Measurements from ENCODE around the gene SULT2B1. TPM values are rescaled to one million over a fixed set of nuclear protein-coding genes. Genes with fewer than 3 reads are reported as not detected.
A peak's percentile ranks its signal among the peaks of the same experiment; 100 is the strongest.

The SULT2B1 gene
- 0.49 TPM in 1 of 2 replicates, not detected in the other for total RNA-seq (2014; rRNA removed; shearing (Covaris generic); ENCODE audit: low replicate concordance)

GRCh38 chr19:48551437-48552302, at the start of gene SULT2B1:
Gene SULT2B1, plus strand, starts transcription at chr19:48552172. Its CDS starts 81 bp downstream, at chr19:48552253.
- Histone ChIP-seq H3K36me3 (no peaks in the 10 kb centered on the region), H3K27me3 (no peaks in the 10 kb centered on the region), H3K9me3 (no peaks in the 10 kb centered on the region), H3K4me3 (no peak within 1 kb of the TSS)
- no peak for DNase-seq

DNA sequence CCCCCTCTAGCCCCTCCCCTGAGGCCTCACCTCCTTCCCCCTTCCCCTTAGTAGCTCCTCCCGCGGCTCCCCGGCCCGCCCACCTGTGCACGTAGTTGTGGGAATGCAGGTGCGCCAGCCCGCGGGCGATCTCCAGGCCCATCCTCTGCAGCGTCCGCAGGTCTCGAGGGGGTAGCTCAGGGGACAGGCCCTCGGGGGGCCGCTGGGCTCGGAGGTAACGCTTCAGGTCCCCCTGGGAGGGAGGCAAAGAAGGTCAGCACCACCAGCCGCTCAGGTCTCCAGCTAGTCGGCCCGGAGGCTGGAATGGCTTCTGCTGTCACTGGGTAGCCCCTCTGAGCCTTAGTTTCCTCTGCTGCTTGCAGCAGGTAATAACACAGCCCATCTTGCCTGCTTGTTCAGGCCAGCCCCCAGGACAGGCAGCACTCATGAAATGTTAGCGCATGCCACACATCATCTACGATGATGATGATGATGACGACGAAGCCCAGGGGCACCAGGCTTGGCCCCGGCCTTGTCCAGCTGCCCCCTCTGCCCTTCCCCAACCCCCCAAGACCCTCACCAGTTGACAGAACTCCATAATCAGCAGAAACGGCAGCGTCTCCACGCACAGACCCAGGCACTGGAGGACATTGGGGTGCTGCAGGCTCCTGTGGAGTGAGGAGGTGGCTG, 49.5 kb upstream of the SULT2B1 start:
- no peak for DNase-seq
- Histone ChIP-seq H3K36me3 (no peaks in the 10 kb centered on the region), H3K9me3 (no peaks in the 10 kb centered on the region), H3K27me3 (peaks cover 37% of the 10 kb centered on the region), H3K4me3 (no peak overlapping the region)

DNA sequence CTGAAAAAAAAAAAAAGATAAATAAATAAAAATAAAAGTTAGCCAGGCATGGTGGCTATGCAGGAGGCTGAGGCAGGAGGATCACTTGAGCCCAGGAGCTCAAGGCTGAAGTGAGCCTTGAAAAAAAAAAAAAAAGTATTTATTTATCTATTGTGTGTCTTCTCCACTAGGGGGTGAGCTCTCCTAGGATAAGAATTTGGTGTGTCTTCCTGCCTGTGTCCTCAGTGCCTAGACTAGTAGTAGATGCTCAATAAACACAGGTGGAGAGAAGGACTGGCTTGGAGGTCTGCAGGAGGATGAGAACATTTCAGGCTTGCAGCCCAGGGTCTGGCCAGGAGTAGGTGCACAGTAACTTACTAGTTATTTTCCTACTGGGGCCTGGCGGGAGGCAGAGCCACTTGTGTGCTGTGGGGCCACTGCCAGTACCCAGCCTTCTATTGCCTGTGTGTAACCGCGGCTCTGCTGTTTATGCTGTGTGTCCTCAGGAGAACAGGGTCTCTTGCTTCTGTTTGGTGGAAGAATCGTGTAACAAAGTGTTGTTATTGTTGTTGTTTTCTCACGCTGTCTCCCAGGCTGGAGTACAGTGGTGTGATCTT, 45.7 kb upstream of the SULT2B1 start:
- Histone ChIP-seq H3K4me3 (no peak overlapping the region), H3K36me3 (no peaks in the 10 kb centered on the region), H3K9me3 (no peaks in the 10 kb centered on the region), H3K27me3 (peaks cover 3% of the 10 kb centered on the region)
- DNase-seq: no peak

GRCh38 chr19:48507911-48508439, 44.0 kb upstream of the SULT2B1 start:
- DNase-seq: no peak
- H3K27me3 ChIP-seq: peaks cover 11% of the 10 kb centered on the region
- no peak overlapping the region for H3K4me3 ChIP-seq
- no peaks in the 10 kb centered on the region for H3K36me3 ChIP-seq
- H3K9me3 ChIP-seq: no peaks in the 10 kb centered on the region

- no peak for DNase-seq
- H3K36me3 ChIP-seq: no peaks in the 10 kb centered on the region
- H3K9me3 ChIP-seq: no peaks in the 10 kb centered on the region
- peaks cover 11% of the 10 kb centered on the region for H3K27me3 ChIP-seq
- H3K4me3 ChIP-seq: no peak overlapping the region
Observed at GRCh38 chr19:48508729-48509411, 43.1 kb upstream of the SULT2B1 start.

DNA sequence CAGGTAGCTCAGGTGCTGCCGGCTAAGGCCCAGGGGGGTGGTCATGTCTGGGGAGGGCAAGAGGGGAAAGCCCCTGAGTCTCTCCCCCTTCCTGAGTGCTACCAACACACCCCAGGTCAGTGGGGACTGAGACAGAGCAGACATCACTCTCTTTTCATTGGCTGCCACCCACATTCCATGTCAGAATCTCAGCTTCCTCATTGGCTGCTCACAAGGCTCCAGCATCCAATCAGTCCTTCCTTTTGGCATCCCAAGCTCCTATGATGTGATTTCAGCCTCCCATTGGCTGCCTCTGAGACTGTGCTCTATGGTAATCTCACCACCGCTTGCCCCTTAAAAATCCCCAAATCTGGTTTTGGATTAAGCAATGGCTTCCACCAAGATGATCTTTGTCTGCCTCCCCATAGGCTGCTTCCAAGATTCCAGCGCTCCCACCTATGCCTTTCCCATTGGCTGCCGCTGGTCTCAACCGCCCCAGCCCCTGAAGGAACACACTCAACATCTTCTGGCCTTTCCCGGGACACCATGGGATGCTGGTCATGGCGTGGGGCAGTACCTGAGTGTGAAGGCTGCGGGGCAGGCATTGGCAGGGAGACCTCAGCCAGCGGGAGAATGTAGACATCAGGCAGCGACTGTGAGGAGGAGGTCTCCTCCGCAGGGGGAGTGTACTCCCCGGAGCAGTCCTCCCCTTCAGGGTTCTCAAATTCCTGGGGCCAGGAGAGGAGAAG, 42.3 kb upstream of the SULT2B1 start:
- DNase-seq: no peak
- Histone ChIP-seq H3K27me3 (peaks cover 11% of the 10 kb centered on the region), H3K4me3 (no peak overlapping the region), H3K36me3 (no peaks in the 10 kb centered on the region), H3K9me3 (no peaks in the 10 kb centered on the region)

GRCh38 chr19:48510421-48511268, 41.3 kb upstream of the SULT2B1 start:
- Histone ChIP-seq H3K27me3 (peaks cover 11% of the 10 kb centered on the region), H3K4me3 (no peak overlapping the region), H3K9me3 (no peaks in the 10 kb centered on the region), H3K36me3 (no peaks in the 10 kb centered on the region)
- DNase-seq: peak; percentile 58

DNA sequence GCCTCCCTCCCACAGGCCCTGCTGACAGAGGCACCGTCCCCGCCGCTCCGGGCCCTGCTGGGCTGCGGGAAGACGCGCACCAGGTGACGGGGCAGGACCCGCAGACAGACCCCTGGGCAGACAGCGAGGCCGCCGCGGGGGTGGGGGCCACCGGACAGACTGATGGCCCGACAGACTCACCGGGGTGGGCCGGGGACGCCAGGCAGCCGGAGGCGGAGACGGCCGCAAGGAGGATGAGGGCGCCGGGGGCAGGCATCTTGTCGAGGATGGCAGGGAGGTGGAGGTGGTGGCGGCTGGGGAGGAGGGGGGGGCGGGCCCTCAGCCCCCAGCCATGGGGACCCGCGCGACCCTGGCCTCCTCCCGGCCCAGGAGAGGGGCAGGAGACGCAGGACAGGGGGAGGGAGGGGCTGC, 40.6 kb upstream of the SULT2B1 start:
- no peaks in the 10 kb centered on the region for H3K9me3 ChIP-seq
- no peak for DNase-seq
- H3K27me3 ChIP-seq: peaks cover 11% of the 10 kb centered on the region
- no peak overlapping the region for H3K4me3 ChIP-seq
- H3K36me3 ChIP-seq: no peaks in the 10 kb centered on the region

GRCh38 chr19:48511800-48512503, 40.0 kb upstream of the SULT2B1 start, which contains the start of gene LMTK3:
Gene LMTK3, minus strand, starts transcription at chr19:48511835. Its CDS starts 259 bp downstream, at chr19:48511576.
- H3K9me3 ChIP-seq: no peaks in the 10 kb centered on the region
- no peaks in the 10 kb centered on the region for H3K36me3 ChIP-seq
- H3K27me3 ChIP-seq: peaks cover 11% of the 10 kb centered on the region
- DNase-seq: no peak
- no peak within 1 kb of the TSS for H3K4me3 ChIP-seq

DNA sequence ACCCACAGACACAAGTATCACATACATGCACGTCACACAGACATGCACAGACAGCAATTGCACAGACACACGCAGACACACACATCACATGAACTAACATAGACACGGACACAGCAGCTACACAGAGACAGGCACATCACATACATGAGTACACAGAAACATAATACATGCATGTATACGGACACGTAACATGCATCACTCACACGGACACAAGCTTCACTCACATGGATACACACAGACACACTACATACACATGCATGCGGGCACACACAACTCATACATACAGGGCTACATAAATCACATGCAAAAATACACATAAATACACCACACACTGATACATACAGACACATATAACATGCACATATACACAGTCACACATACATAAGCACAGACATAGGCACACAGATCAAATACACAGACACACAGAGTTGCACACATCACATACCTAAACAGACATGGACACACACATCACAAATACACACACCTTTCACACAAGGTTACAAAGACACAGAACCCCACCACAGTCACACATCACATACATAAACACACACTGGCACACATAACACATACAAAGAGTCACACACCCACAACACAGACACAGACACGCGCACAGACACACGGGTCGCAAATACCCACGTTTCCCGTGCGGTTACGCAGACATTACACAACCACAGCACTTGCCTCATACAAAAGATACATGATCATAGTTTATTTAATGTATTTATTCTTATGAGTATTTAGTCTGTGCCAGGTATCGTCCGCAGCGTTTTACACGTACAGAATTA, 39.3 kb upstream of the SULT2B1 start:
- H3K9me3 ChIP-seq: no peaks in the 10 kb centered on the region
- H3K27me3 ChIP-seq: peaks cover 11% of the 10 kb centered on the region
- DNase-seq: no peak
- H3K36me3 ChIP-seq: no peaks in the 10 kb centered on the region
- no peak overlapping the region for H3K4me3 ChIP-seq

DNA sequence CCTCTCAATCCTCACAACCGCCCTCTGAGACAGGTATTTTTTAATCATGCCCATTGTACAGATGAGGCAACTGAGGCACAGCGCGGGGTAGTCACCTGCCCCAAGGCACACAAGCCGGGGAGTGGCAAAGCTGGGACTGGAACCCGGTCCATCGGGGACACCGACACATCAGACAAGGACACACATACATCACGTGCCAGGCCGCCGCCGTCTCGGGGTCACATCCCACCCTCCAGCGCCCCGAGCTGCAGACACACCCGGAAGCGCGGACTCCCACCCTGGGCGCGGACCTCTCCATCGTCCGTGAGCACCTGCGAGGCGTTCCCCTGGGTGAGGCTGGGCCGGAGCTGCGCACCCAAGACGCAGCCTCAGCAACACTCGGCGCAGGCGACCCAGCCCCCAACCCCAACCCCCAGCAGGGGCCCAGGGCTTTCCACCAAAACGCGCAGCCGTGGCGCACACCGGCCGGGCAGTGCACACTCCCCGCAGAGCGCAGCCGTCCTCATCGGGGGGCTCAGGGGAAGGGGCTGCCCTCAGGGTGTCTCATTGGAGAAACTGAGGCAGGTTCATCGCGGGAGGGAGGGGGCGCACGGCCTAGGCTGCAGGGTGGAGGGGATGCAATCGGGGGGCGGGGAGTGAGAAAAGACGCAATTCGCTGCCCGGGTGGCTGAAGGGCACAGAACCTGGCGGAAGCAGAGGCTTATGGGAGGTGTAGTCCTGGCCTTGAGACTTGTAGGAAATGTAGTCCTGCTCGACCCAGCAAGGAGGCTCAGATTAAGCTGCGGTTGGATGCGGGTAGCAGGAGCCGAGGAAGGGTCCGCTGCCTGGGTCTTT, 38.5 kb upstream of the SULT2B1 start:
- peaks cover 11% of the 10 kb centered on the region for H3K27me3 ChIP-seq
- peak; percentile 72 for DNase-seq
- no peaks in the 10 kb centered on the region for H3K9me3 ChIP-seq
- no peaks in the 10 kb centered on the region for H3K36me3 ChIP-seq
- H3K4me3 ChIP-seq: peak overlapping the region; percentile 49

GRCh38 chr19:48514123-48514458, 37.9 kb upstream of the SULT2B1 start:
- DNase-seq: no peak
- H3K36me3 ChIP-seq: no peaks in the 10 kb centered on the region
- peak overlapping the region; percentile 49; the same call in 1 of the 2 replicates for H3K4me3 ChIP-seq
- H3K27me3 ChIP-seq: peaks cover 11% of the 10 kb centered on the region
- no peaks in the 10 kb centered on the region for H3K9me3 ChIP-seq

DNA sequence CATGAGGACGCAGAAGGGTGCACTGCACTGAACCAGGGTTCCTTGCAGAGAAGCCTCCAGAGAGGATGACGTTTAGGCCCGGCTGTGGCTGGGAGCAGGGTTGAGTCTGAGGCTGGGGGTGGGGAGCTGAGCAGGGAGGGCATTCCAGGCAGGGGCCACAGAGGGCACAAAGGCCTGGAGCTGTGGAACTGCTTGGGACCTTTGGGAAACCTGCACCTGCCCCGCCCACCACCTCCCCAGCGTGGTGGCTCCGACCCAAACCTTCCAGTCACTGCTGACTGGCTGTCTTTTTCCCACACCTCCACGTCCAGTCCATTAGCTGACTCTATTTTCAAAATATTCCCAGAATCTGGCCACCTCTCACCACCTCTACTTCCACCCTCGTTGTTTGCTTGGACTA, 35.4 kb upstream of the SULT2B1 start:
- Histone ChIP-seq H3K4me3 (no peak overlapping the region), H3K9me3 (no peaks in the 10 kb centered on the region), H3K36me3 (no peaks in the 10 kb centered on the region), H3K27me3 (peaks cover 11% of the 10 kb centered on the region)
- DNase-seq: no peak

Data from MG63 (cell line).